Renal cortex interstitium (tissue), 11 donors: Measurements from ENCODE around the gene ZNF281. TPM values are rescaled to one million over a fixed set of nuclear protein-coding genes. Genes with fewer than 3 reads are reported as not detected.

Source experiments
- DNase-seq, 11 donors: peaks; one replicate each; pipeline ENCODE4 v3.0.0-alpha.2; 2013; ENCODE audit warnings: low read depth in 9 of 11, low spot score in 4 of 11; ENCODE audit errors: extremely low read depth in 1 of 11
- polyA plus RNA-seq, 3 donors: library from polyadenylated mRNA; unstranded; fragments of 120-200 nt; gene quantifications; one replicate each; pipeline ENCODE4 v1.2.1, GENCODE V29; 2013; ENCODE audit not compliant: insufficient read length in 3 of 3

The ZNF281 gene
- polyA plus RNA-seq, 3 donors = 23.6 to 31.3 (median 27.6) TPM

DNA sequence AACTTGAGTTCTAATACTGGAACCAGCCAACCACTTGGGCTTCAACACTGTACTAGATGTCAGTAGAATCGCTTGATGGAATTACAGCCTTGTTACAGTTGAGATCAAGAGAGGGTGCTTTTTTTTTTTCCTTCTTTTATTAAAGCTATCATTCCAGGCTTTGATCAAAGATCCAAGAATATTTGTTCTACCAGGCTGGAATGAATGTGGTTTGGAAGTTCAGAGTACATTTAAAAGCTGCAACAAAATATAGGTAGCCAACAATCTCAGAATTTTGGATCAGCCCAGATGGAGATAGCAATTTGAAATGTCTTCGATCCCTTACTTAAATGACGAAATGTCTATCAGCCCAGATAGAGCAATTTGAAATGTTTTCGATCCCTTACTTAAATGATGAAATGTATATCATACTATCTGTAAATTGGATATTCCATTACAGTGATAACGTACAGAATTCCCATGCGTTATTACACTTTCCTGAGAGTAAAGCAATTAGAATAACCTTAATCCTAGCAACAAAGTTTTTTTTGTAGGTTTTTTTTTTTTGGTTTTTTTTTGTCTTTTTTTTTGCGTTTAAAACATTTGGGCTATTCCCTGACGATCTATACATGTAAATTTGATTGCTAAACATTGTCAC lies 3.6 kb downstream of the ZNF281 start:
- DNase-seq = no peak

DNA sequence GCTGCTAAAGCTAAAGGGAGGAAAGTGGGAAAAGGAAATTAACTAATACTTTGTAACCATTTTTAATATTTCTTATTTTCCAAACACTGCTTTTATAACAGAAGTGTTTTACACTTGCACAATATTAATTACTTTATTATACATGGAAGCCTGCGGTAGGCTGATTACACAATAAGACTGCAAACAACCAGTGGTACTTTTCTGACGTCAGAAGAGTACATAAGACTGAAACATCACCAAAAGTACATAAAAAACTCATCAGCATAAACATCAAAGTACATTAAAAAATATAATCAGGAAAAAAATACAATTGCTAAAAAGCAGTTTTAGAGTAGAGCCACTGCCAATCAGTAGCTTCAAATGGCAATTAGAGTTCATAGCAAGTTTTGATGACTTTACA lies 4.6 kb downstream of the ZNF281 start:
- no peak for DNase-seq

DNA sequence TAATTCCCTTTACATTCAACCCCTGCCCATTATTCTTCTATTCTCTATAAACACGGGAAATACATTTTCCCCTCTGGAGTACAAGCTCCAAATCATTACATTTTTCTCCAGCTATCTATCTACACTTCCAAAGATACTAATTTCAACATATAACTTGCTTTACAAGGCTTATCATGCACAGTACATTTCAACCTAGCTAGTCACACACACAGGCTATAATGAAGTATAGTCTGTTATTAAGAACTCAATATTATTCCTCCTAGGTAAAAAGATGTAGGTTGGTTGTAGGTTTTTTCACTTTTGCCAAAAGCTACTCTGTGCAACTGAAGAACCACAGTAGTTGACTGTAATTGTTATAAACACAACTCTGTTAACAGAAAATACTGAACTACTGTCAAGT lies 8.1 kb downstream of the ZNF281 start:
- DNase-seq = no peak

DNA sequence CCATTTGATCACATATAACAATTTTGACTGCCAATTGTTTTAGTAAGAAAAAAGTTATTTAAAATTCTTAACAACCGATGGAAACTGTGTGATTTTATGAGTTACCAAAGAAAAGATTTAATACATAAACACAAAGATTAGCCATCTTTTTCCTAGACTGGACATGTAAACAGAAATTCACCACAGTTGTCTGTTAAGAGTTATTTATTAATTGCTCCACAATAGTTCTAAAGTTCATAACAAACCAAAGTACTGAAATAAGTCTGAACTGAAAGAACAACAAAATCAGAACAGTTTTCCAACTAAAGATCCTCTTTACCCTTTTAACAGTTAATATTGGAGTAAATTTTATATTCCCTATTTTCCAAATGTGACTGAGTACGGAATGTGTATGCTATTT lies 8.6 kb downstream of the ZNF281 start:
- DNase-seq = no peak

DNA sequence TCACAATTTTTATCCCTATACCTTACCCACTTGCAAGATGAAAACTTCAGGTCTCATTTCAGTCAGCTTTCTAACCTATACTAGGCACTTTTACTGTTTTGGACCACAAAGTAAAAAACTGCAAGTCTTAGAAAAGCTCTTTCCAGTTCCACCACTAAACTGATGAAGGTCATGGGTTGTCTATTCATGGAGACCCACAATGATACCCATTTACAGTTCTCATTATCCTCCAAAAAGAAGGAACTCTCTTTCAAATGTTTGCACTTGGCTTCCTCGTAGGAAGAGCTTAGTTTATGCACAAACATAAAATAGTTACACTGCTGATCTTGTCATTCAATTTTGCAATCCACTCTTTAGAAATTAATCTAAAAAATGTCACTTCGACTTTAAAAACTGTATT lies 9.3 kb downstream of the ZNF281 start:
- DNase-seq = no peak

DNA sequence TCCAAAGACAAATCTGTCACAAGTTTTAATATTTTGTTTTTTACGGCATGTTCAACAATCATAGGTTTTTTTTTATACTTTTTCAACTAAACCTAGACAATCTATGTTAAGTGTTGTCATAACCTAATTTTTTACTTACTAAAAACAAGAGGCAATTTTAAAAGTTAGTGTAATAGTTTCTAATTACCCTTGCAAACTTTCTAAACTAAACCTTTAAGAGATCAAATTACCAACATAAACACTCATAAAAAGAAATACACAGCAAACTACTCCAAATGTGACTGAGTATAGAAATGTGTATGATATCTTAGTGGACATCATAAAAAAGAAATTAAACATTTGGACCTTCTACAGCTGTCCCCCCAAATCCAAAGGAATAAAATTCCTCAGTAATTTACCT lies 10.0 kb downstream of the ZNF281 start:
- no peak for DNase-seq

DNA sequence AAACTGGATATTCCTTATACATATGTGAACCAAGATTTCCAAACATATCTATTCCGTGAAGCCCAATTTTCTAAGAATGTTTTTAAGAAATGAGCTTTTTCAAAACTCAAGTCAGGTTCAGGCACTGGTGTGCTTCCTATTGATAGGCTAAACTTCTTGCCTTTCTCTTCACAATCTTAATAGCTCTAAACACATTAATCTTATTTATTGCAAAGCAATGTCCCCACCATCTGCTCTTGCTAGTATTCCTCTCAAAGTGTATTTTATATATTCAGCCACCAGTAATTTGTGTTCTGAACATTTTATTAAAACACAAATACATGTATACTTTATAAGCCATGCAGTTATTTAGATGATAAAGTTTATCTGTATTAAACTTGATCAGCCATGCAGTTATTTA lies 11.5 kb downstream of the ZNF281 start:
- no peak for DNase-seq

DNA sequence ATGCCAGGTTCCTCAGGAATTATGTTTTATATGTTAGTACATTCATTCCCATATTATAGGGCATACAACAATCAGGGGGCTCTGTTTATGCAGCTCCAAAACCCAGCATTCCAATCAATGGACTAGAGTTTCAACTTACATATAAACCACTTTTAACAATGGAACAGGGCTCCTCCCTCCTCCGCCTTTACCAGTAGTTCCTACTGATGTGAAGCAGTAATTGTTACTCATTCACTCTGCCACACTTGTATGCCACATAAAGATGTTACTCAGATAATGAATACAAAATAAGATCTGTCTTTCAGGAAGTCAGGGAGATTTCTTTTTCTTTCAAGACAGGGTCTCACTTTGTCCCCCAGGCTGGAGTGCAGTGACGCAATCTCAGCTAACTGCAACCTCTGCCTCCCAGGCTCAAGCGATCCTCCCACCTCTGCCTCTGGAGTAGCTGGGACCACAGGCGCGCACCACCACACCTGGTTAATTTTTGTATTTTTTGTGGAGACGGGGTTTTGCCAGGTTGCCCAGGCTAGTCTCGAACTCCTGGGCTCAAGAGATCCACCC lies 17.1 kb downstream of the ZNF281 start:
- DNase-seq = no peak

DNA sequence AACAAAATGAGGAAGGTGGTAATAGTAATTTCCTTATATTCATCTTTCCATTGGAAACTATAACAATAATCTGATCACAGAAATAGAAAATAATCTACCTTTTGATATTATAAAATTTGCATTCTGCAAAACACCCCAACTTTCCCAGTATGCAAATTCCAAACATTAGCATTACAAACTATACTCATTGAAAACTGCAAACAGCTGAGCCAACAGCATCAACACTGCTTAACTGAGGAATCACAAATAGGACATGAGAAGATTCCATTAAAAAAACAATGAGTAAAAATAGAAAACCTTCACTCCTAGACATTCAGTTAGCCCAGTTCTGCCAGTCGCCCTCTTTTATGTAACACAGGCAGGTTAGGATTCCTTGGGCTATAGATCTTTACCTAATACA lies 18.1 kb downstream of the ZNF281 start:
- no peak for DNase-seq

DNA sequence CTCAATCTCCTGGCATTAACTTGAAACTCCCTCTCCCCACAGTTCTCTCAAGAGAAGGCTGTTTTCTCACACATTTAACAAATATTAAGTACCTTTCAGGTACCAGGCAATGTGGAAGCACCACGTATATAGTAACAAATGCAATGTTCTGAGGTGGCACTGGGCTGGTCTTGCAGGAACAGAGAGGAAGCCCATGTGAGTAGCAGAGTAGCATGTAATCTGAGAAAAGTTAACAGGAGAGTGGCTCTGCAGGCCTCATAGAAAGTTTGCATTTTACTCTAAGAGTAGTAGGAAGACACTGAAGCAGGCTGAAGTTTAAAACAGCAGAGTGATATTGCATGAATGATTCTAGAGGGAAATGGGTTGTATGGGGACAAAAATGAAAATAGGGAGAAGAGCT lies 21.0 kb downstream of the ZNF281 start:
- no peak for DNase-seq

DNA sequence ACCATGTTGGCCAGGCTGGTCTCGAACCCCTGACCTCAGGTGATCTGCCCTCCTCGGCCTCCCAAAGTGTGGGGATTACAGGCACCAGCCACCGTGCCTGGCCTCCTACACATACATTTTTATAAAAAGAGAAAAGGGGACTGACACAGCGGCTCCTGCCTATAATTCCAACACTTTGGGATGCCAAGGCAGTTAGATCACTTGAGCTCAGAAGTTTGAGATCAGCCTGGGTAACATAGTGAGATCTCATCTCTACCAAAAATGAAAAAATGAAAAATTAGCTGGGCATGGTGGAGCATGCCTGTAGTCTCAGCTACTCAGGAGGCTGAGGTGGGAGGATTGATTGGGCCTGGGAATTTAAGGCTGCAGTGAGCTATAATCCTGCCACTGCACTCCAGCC lies 23.4 kb downstream of the ZNF281 start:
- DNase-seq = no peak

DNA sequence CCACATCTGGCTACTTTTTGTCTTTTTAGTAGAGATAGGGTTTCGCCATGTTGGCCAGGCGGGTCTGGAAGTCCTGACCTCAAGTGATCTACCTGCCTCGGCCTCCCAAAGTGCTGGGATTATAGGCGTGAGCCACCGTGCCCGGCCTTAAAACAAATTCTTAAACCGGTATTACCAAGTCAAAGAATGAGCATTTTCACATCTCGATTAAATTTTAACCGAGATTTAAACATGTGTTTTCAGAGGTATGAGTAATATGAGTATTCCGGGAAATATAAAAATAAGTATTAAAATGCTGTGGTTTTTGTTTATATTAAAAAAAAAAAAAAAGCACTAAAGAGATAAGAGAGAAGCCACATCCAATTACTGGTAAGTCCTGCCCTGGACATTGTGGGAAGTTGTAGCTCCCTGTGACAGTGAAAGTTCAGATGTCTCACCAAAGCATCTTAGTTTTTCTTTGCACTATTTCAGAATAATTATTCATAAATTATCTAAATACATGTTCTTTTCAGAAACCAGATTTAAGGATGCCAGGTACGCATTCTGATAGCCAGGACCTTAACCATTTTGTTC lies 24.9 kb downstream of the ZNF281 start:
- no peak for DNase-seq

DNA sequence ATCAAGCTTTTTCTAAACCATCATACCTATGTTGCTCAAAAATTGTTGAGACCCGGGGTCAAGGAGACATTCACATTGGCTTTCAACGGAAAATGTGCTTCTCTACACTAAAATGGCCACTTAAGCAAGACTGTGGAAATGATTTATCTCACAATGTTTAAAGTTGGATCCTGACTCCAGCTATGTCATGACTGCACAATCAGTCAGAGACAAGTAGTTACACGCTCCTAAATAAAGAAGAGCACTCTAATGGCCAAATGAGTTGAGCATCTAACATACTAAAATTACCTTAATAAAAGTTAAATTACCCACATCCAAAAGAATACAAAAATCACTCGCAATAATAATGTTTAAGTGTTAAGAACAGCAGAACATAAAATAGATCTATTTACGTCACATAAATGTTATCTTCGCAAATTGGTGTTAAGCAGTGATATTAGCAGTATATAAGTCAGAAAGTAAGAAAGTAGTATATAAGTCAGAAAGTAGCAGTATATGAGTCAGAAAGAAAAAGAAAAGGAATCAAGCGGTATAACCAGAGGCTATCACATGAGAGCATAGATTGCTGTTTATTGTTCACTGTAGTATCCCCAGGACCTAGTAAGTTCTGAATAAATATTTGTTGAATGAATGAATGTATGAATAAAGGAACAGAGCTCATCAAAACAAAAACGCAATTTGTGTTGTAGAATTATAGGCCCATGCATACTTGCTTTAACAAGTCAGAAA lies 28.4 kb downstream of the ZNF281 start:
- no peak for DNase-seq

DNA sequence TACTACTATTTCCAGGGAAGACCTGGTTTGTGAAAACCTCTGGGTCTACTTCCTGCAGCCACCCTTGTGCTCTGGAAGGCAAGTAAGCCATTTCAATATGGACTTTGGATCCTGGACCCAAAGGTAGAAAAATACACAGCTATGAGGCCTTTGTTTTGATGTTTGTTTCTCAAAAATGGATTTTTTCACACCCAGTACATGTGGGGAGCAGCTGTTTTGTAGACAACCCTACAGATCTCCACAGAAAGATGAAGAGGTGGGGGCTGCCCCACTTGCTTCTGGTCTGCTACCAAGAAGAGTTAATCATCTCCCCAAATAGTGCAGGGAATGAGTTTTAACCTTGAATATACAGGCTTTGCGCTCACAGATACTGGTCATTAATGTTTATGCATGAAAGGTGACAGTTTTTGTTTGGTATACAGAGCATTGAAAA lies 29.2 kb downstream of the ZNF281 start:
- DNase-seq = no peak

DNA sequence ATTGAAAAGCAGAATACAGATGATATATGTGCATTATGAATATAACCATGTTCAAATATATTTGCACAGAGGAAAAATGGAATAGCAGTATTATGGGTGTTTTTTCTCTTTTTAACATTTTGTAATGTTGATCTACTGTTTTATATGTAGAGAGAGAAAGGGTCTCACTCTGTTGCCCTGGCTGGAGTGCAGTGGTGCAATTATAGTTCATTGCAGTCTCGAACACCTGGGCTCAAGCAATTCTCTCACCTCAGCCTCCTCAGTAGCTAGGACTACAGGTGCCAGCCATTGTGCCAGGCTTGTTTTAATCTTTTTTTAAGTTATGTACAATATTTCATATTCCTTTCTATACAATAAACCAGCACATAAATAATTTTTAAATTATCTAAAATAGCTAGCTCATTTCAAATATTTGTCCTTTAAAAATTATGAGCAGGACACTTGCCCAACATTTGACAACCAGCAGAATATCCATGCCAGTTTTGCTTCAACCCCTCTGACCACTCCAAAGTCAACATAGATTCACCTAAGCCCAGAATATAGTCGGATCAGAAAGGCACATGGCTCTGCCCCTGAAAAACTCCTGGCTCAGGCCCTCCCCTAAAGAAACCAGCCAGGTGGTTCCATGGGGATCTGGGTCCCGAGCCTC lies 29.8 kb downstream of the ZNF281 start:
- DNase-seq = no peak

DNA sequence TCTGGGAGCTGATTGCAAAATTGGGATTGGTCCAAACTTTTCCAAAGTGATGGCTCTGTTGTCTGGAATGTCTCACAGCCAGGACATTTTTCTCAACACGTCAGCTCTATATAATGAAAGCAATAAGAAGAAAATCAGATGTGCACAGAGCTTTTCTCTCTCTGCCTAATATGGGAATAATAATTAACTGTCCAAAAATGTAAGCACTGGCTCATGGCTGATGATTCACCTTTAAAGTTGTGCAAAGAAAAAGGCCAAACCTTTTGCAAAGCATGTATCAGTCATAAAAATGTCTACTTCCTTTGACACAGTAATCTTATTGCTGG lies 30.4 kb downstream of the ZNF281 start:
- no peak for DNase-seq

DNA sequence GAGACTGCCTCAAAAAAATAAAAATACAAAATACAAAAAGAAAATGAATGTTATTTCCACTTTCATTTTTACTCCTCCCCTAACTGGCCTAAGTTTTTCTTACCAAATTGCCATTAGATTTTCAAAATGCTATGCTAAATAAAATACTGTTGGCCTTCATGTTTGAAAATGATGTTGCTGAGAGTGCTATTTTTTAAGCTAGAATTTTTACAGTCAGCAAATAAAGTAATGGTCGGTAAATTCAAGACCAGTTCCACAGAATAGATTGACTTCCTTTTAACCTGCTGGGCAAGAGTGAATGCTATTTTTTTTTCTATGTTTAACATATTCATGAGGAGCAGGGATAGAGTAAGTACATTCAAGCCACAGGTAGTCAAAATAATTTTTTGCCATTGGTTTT lies 31.7 kb downstream of the ZNF281 start:
- DNase-seq = no peak

DNA sequence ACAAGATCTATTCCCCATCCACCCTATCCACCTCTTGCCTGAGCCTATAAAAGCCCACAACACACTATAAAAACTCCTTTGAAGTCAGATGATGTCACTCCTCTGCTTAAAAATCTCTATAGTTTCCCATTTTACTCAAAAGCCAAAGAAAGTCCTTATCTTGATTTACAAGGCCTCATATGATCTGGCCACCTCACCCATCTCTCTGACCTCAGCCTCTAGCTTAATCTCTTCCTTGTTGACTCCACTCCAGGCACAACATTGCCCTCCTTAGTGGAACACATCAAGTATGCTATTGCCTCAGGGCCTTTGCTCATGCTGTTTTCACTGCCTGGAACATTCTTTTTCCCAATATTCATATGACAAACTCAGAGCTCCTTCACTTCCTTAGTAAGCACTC lies 33.3 kb downstream of the ZNF281 start:
- DNase-seq = no peak

DNA sequence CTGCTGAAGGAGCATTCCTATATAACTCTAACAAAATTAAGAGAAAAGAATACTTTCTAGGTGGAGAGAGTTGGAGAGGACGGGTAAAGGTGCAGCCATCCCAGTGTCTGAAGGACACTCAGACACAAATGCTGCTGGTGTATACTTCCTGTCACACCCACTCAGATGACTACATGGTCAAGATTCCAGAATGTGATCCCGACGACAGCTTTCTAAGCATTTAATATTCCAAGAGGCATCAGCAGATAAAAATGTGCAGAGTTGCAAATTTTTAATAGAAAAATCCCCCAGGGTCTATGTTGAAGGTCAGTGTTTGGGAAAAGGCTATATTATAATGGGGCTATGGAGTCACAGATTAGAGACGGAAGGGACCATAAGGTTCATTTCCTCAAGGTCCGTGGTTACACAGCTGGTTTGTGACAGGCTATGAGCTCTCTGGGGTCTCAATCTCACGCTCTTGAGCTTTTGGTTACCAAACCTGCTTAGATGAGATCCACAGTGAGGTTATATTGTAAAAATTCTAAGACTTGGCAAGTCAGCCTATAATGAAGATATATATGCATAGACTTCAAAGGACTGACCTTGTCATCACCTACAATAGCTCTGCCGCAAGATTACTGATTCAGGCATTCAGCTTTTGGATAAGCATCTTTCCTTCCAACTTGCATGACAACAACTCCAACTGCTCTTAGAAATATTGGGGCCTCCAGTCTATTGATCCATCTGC lies 35.1 kb downstream of the ZNF281 start:
- no peak for DNase-seq
